ENCODE data around the gene NAGLU. TPM values are rescaled to one million over a fixed set of nuclear protein-coding genes. Genes with fewer than 3 reads are reported as not detected.
A peak's percentile ranks its signal among the peaks of the same experiment; 100 is the strongest.

NAGLU gene
- polyA plus RNA-seq, 2 of the 4 experiments (the other 2 are of a cell fraction): 17.8 to 34.5 TPM

DNA sequence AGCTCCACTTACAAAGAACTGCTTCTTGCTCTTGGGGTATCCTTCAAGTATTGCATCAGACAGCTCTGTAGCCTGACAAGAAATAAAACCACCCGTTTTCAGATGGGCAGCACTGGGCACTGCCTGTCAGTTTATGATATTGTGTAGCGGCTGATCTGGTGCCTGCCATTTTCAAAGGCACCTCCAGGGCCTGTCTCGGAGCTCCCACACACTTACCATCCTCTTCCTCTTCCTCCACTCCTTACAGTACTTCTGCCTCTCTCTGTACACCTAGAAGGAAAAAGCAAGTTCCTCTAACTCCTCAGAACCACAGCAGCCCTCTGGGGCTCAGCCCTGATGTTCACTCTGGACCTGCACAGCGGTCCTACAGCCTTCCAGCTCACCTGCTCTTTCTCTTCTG lies 37.1 kb downstream of the NAGLU start (continued):
- TF ChIP-seq, protein P1, sequence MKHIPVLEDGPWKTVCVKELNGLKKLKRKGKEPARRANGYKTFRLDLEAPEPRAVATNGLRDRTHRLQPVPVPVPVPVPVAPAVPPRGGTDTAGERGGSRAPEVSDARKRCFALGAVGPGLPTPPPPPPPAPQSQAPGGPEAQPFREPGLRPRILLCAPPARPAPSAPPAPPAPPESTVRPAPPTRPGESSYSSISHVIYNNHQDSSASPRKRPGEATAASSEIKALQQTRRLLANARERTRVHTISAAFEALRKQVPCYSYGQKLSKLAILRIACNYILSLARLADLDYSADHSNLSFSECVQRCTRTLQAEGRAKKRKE (CRISPR knock-in tag; IDR thresholded peaks at IDR 0.05; ENCODE audit: low read depth): no peak
- no peak for TF ChIP-seq NPAS2 (CRISPR knock-in tag; IDR thresholded peaks at IDR 0.05; ENCODE audit: borderline replicate concordance)
- no peak for TF ChIP-seq ESRRA (IDR thresholded peaks at IDR 0.05; ENCODE audit: borderline replicate concordance, low read length)
- TF ChIP-seq, protein P2, sequence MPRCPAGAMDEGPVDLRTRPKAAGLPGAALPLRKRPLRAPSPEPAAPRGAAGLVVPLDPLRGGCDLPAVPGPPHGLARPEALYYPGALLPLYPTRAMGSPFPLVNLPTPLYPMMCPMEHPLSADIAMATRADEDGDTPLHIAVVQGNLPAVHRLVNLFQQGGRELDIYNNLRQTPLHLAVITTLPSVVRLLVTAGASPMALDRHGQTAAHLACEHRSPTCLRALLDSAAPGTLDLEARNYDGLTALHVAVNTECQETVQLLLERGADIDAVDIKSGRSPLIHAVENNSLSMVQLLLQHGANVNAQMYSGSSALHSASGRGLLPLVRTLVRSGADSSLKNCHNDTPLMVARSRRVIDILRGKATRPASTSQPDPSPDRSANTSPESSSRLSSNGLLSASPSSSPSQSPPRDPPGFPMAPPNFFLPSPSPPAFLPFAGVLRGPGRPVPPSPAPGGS (IDR thresholded peaks at IDR 0.05): no peak

DNA sequence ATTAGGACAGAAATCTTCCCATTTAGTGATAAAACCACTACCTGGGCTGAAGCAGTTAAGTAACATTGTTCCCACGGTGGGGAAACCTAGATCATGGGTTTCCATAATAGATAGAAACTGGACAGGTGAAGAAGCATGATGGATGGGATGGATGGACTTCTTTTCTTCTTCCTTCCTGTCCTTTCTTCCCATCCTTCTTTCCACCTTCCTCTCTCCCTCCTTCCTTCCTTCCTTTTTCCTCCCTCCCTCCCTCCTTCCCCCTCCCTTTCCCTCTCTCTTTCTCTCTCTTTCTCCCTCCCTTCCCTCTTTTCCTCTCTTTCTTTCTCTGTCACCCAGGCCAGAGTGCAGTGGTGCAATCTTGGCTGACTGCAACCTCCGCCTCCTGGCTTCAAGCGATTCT lies 38.4 kb downstream of the NAGLU start:
- no peak for DNase-seq (ENCODE audit: low read depth in 1 of 2, low spot score in 1 of 2)
- Histone ChIP-seq H3K27ac (no peak overlapping the region), H3K4me3 (no peak overlapping the region), H3K9me3 (no peaks in the 10 kb centered on the region), H3K4me2 (no peak overlapping the region), H3K4me1 (peaks cover 20% of the 10 kb centered on the region; the same call in 2 of the 3 replicates)
- no peak for FAIRE-seq
- CTCF ChIA-PET: interaction anchor here (0.6 to 15.8 kb wide), 6 partner anchors 16 to 528 kb away, joined by 3 to 394 read pairs (median 3); partner anchors contain the start of genes AOC2, CCR10, PLEKHH3 and RETREG3
- POLR2A ChIA-PET: interaction anchor here (0.5 kb wide), 1 partner anchor 613 kb away, joined by 3 read pairs; no protein-coding TSS in a partner anchor
- TF ChIP-seq MAZ (IDR thresholded peaks at IDR 0.05; ENCODE audit: borderline replicate concordance, low read depth, low read length) (no peak), BHLHE40 (IDR thresholded peaks at IDR 0.05; ENCODE audit: low read depth, low read length) (no peak), RFX5 (IDR thresholded peaks at IDR 0.05) (no peak), NPAS2 (CRISPR knock-in tag; IDR thresholded peaks at IDR 0.05; ENCODE audit: borderline replicate concordance) (no peak), JUNB (IDR thresholded peaks at IDR 0.05) (no peak), TFCP2L1 (CRISPR knock-in tag; IDR thresholded peaks at IDR 0.05) (no peak), NFE2L2 (conservative IDR thresholded peaks at IDR 0.05; ENCODE audit: low read length) (no peak), CEBPB (IDR thresholded peaks at IDR 0.05) (no peak), CHD2 (IDR thresholded peaks at IDR 0.05; ENCODE audit: low read length, partially characterized antibody) (no peak), FOXS1 (CRISPR knock-in tag; IDR thresholded peaks at IDR 0.05) (no peak)
- TF ChIP-seq, protein P3, sequence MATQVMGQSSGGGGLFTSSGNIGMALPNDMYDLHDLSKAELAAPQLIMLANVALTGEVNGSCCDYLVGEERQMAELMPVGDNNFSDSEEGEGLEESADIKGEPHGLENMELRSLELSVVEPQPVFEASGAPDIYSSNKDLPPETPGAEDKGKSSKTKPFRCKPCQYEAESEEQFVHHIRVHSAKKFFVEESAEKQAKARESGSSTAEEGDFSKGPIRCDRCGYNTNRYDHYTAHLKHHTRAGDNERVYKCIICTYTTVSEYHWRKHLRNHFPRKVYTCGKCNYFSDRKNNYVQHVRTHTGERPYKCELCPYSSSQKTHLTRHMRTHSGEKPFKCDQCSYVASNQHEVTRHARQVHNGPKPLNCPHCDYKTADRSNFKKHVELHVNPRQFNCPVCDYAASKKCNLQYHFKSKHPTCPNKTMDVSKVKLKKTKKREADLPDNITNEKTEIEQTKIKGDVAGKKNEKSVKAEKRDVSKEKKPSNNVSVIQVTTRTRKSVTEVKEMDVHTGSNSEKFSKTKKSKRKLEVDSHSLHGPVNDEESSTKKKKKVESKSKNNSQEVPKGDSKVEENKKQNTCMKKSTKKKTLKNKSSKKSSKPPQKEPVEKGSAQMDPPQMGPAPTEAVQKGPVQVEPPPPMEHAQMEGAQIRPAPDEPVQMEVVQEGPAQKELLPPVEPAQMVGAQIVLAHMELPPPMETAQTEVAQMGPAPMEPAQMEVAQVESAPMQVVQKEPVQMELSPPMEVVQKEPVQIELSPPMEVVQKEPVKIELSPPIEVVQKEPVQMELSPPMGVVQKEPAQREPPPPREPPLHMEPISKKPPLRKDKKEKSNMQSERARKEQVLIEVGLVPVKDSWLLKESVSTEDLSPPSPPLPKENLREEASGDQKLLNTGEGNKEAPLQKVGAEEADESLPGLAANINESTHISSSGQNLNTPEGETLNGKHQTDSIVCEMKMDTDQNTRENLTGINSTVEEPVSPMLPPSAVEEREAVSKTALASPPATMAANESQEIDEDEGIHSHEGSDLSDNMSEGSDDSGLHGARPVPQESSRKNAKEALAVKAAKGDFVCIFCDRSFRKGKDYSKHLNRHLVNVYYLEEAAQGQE (IDR thresholded peaks at IDR 0.05): no peak
- ATAC-seq: no peak
- 77% methylated on average over 3 of the region's 3 CpGs for WGBS (ENCODE audit: missing lambda C conversion rate)

DNA sequence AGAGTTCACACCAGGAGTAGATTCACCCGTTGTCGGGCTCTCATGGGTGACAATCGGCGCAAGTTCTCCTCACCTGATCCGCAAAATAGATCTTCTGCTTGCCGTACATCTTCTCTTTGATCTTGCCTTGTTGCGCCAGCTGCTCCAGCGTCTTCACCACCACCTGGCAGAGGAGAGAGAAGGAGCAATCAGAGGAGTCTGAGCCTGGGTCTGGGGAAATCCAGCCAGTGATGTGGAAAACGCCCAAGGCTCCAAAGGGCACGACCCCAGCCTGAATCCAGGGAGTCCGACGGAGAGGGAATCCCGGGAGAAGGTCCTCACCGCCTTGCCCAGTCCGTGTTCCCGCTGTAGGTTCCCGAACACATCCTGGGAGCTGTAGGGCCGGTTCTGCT lies 41.1 kb downstream of the NAGLU start:
- Histone ChIP-seq H3K27ac (peak overlapping the region; percentile 87 to 94), H3K4me1 (peaks cover 20% of the 10 kb centered on the region; the same call in 2 of the 3 replicates), H3K9me3 (no peaks in the 10 kb centered on the region), H3K4me3 (peak overlapping the region; percentile 73), H3K4me2 (peak overlapping the region; percentile 92)
- CTCF ChIA-PET: interaction anchor here (1.1 to 15.8 kb wide), 32 partner anchors 11 to 255 kb away, joined by 3 to 394 read pairs (median 13); partner anchors contain the start of genes BECN1, CAVIN1, CCR10 and CNTNAP1
- DNase-seq (ENCODE audit: low read depth in 1 of 2, low spot score in 1 of 2) (peak in 1 of 2 experiments; percentile 60), FAIRE-seq (no peak), ATAC-seq (peak; percentile 44 to 58)
- POLR2A ChIA-PET: interaction anchor here (0.5 to 3.0 kb wide), 10 partner anchors 11 to 196 kb away, joined by 3 to 51 read pairs (median 11); partner anchors contain the start of genes MLX, NAGLU, PLEKHH3 and RETREG3
- 2% methylated on average over 18 of the region's 18 CpGs for WGBS (ENCODE audit: missing lambda C conversion rate)
- TF ChIP-seq, protein P4, sequence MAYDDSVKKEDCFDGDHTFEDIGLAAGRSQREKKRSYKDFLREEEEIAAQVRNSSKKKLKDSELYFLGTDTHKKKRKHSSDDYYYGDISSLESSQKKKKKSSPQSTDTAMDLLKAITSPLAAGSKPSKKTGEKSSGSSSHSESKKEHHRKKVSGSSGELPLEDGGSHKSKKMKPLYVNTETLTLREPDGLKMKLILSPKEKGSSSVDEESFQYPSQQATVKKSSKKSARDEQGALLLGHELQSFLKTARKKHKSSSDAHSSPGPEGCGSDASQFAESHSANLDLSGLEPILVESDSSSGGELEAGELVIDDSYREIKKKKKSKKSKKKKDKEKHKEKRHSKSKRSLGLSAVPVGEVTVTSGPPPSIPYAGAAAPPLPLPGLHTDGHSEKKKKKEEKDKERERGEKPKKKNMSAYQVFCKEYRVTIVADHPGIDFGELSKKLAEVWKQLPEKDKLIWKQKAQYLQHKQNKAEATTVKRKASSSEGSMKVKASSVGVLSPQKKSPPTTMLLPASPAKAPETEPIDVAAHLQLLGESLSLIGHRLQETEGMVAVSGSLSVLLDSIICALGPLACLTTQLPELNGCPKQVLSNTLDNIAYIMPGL (CRISPR knock-in tag; IDR thresholded peaks at IDR 0.05; ENCODE audit: borderline replicate concordance): no peak
- TF ChIP-seq, protein P2 (IDR thresholded peaks at IDR 0.05): no peak
- TF ChIP-seq RNF2 (IDR thresholded peaks at IDR 0.05; ENCODE audit: borderline replicate concordance, low read depth) (no peak), KDM1A (IDR thresholded peaks at IDR 0.05; ENCODE audit: low read depth) (no peak), CHD2 (IDR thresholded peaks at IDR 0.05; ENCODE audit: low read length, partially characterized antibody) (no peak), PHF8 (IDR thresholded peaks at IDR 0.05; ENCODE audit: borderline replicate concordance, low read depth) (no peak), RAD21 (conservative IDR thresholded peaks at IDR 0.05 in 1 of 2, IDR thresholded peaks at IDR 0.05 in 1 of 2) (no peak), GATA3 (IDR thresholded peaks at IDR 0.05; ENCODE audit: borderline replicate concordance) (no peak)
- TF ChIP-seq, protein P5, sequence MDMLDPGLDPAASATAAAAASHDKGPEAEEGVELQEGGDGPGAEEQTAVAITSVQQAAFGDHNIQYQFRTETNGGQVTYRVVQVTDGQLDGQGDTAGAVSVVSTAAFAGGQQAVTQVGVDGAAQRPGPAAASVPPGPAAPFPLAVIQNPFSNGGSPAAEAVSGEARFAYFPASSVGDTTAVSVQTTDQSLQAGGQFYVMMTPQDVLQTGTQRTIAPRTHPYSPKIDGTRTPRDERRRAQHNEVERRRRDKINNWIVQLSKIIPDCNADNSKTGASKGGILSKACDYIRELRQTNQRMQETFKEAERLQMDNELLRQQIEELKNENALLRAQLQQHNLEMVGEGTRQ (IDR thresholded peaks at IDR 0.05): no peak
- TF ChIP-seq, protein P6, sequence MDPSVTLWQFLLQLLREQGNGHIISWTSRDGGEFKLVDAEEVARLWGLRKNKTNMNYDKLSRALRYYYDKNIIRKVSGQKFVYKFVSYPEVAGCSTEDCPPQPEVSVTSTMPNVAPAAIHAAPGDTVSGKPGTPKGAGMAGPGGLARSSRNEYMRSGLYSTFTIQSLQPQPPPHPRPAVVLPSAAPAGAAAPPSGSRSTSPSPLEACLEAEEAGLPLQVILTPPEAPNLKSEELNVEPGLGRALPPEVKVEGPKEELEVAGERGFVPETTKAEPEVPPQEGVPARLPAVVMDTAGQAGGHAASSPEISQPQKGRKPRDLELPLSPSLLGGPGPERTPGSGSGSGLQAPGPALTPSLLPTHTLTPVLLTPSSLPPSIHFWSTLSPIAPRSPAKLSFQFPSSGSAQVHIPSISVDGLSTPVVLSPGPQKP (IDR thresholded peaks at IDR 0.05; ENCODE audit: low read depth, low read length): no peak

All from A549 (cell line).